CD4-positive, CD25-positive, alpha-beta regulatory T cell (primary cell): ENCODE results near the gene NACC2. TPM values are rescaled to one million over a fixed set of nuclear protein-coding genes. Genes with fewer than 3 reads are reported as not detected.

Source experiments
- ATAC-seq, 2 donors: fragments of 150-1000 bp; cut with Tn5 transposase; one replicate each; pipeline ENCODE4 v1.10.0; 2021; ENCODE audit warnings: low read depth in 2 of 2, moderate number of reproducible peaks in 2 of 2, moderate library complexity in 1 of 2
- DNase-seq, 3 donors: peaks; one replicate each; pipeline versions ENCODE4 v3.0.0 to v3.0.0-alpha.2; 2012 to 2022; ENCODE audit warnings: mixed read lengths in 1 of 3
- H3K27ac ChIP-seq: one replicate; pipeline ENCODE4 v1.7.0; 2013; ENCODE audit warnings: mild to moderate bottlenecking, low read length; ENCODE audit not compliant: insufficient read depth, poor library complexity, severe bottlenecking
- H3K27me3 ChIP-seq: one replicate; pipeline ENCODE4 v1.7.0; 2013; ENCODE audit warnings: low read length; ENCODE audit not compliant: control insufficient read depth, insufficient read depth
- H3K36me3 ChIP-seq: one replicate; pipeline ENCODE4 v1.7.0; 2013; ENCODE audit warnings: mild to moderate bottlenecking, low read length, moderate library complexity; ENCODE audit not compliant: control insufficient read depth, insufficient read depth
- H3K4me1 ChIP-seq: 2 replicates; pipeline ENCODE4 v1.7.0; 2013; ENCODE audit warnings: mild to moderate bottlenecking, low read length; ENCODE audit not compliant: insufficient read depth, control insufficient read depth, poor library complexity, severe bottlenecking
- H3K4me3 ChIP-seq: one replicate; pipeline ENCODE4 v1.7.0; 2013; ENCODE audit warnings: low read depth, mild to moderate bottlenecking, low read length, moderate library complexity
- H3K9me3 ChIP-seq, 2 experiments: 1 replicate in 1 of 2; 2 replicates in 1 of 2; pipeline ENCODE4 v1.7.0; 2013; ENCODE audit warnings: low read length in 2 of 2, mild to moderate bottlenecking in 1 of 2, moderate library complexity in 1 of 2; ENCODE audit not compliant: control insufficient read depth in 2 of 2
- H3K27ac Mint-ChIP-seq, 3 donors: one replicate each; pipeline ENCODE4 v1.8.0; 2020 to 2022; ENCODE audit warnings: mild to moderate bottlenecking in 3 of 3, mixed read lengths in 3 of 3, moderate library complexity in 2 of 3
- H3K27me3 Mint-ChIP-seq: one replicate; pipeline ENCODE4 v1.8.0; 2022; ENCODE audit warnings: mild to moderate bottlenecking, mixed read lengths
- H3K36me3 Mint-ChIP-seq: one replicate; pipeline ENCODE4 v1.8.0; 2020; ENCODE audit warnings: mixed read lengths
- H3K4me1 Mint-ChIP-seq, 4 donors: one replicate each; pipeline ENCODE4 v1.8.0; 2020 to 2022; ENCODE audit warnings: mixed read lengths in 4 of 4, mild to moderate bottlenecking in 1 of 4
- H3K4me3 Mint-ChIP-seq, 4 donors: one replicate each; pipeline ENCODE4 v1.8.0; 2020 to 2022; ENCODE audit warnings: mild to moderate bottlenecking in 4 of 4, mixed read lengths in 4 of 4, moderate library complexity in 3 of 4
- H3K9me3 Mint-ChIP-seq, 7 donors: one replicate each; pipeline ENCODE4 v1.8.0; 2020 to 2022; ENCODE audit warnings: mixed read lengths in 7 of 7, mild to moderate bottlenecking in 3 of 7, moderate library complexity in 2 of 7
- polyA plus RNA-seq, 4 donors: library from polyadenylated mRNA; unstranded; fragments of 300-500 nt; fragmentation: Illumina TruSeq; gene quantifications; one replicate each; pipeline ENCODE4 v1.2.3, GENCODE V29; 2021
- total RNA-seq: library from RNA; stranded (reverse); gene quantifications from one replicate; pipeline ENCODE4 v1.2.3, GENCODE V29; 2022

NACC2 gene
- total and polyA plus RNA-seq, 5 donors from 2014 or later: 0.76 to 4.8 (median 1.0) TPM

- Mint-ChIP-seq H3K4me1 (peaks cover 0 to 9% (median 0%) of the 10 kb centered on the region in 4 donors), H3K4me3 (peak overlapping the region in 2 of 4 donors; percentile 21 to 78), H3K27ac (no peak overlapping the region), H3K27me3 (no peaks in the 10 kb centered on the region), H3K36me3 (peaks cover 9% of the 10 kb centered on the region), H3K9me3 (peaks cover 0 to 6% (median 0%) of the 10 kb centered on the region in 7 donors)
- Histone ChIP-seq H3K27ac (no peak overlapping the region), H3K4me3 (no peak overlapping the region), H3K36me3 (no peaks in the 10 kb centered on the region), H3K4me1 (peaks cover 19% of the 10 kb centered on the region), H3K9me3 (no peaks in the 10 kb centered on the region), H3K27me3 (no peaks in the 10 kb centered on the region)
- ATAC-seq (no peak), DNase-seq (peak; percentile 64 to 73 (median 69))
Measured at GRCh38 chr9:136122425-136123383, 27.6 kb upstream of the NACC2 start.

GRCh38 chr9:136121801-136122200 is 26.7 kb upstream of the NACC2 start:
- ATAC-seq (no peak), DNase-seq (no peak)
- Mint-ChIP-seq H3K9me3 (peaks cover 0 to 6% (median 0%) of the 10 kb centered on the region in 7 donors), H3K4me1 (peaks cover 0 to 12% (median 0%) of the 10 kb centered on the region in 4 donors), H3K27ac (no peak overlapping the region), H3K4me3 (peak overlapping the region in 2 of 4 donors; percentile 78 to 87), H3K36me3 (peaks cover 7% of the 10 kb centered on the region), H3K27me3 (no peaks in the 10 kb centered on the region)
- no peaks in the 10 kb centered on the region for H3K36me3 ChIP-seq
- no peaks in the 10 kb centered on the region for H3K9me3 ChIP-seq
- no peaks in the 10 kb centered on the region for H3K27me3 ChIP-seq
- no peak overlapping the region for H3K27ac ChIP-seq
- H3K4me3 ChIP-seq: no peak overlapping the region
- peaks cover 27% of the 10 kb centered on the region for H3K4me1 ChIP-seq

GRCh38 chr9:136120438-136120844 is 25.4 kb upstream of the NACC2 start:
- DNase-seq (no peak), ATAC-seq (no peak)
- H3K4me1 ChIP-seq: peaks cover 27% of the 10 kb centered on the region
- H3K4me3 Mint-ChIP-seq: peak overlapping the region; percentile 48 to 78 (median 66)
- peaks cover 0 to 13% (median 0%) of the 10 kb centered on the region in 4 donors for H3K4me1 Mint-ChIP-seq
- H3K27me3 Mint-ChIP-seq: no peaks in the 10 kb centered on the region
- H3K9me3 ChIP-seq: no peaks in the 10 kb centered on the region
- no peak overlapping the region for H3K4me3 ChIP-seq
- H3K27ac Mint-ChIP-seq: peak overlapping the region in 2 of 3 donors; percentile 25 to 80
- peaks cover 0 to 6% (median 0%) of the 10 kb centered on the region in 7 donors for H3K9me3 Mint-ChIP-seq
- no peaks in the 10 kb centered on the region for H3K27me3 ChIP-seq
- peaks cover 7% of the 10 kb centered on the region for H3K36me3 Mint-ChIP-seq
- H3K27ac ChIP-seq: no peak overlapping the region
- no peaks in the 10 kb centered on the region for H3K36me3 ChIP-seq

GRCh38 chr9:136119883-136120393 is 24.8 kb upstream of the NACC2 start:
- DNase-seq: no peak
- H3K4me3 ChIP-seq: no peak overlapping the region
- no peak for ATAC-seq

GRCh38 chr9:136119061-136119882 is 24.2 kb upstream of the NACC2 start:
- Histone ChIP-seq H3K9me3 (no peaks in the 10 kb centered on the region), H3K27me3 (no peaks in the 10 kb centered on the region), H3K4me3 (no peak overlapping the region), H3K4me1 (peaks cover 27% of the 10 kb centered on the region), H3K36me3 (no peaks in the 10 kb centered on the region), H3K27ac (peak overlapping the region; percentile 90)
- H3K4me3 Mint-ChIP-seq: peak overlapping the region; percentile 81 to 92 (median 88)
- no peaks in the 10 kb centered on the region for H3K36me3 Mint-ChIP-seq
- H3K9me3 Mint-ChIP-seq: no peaks in the 10 kb centered on the region
- DNase-seq (peak in 1 of 3 donors; percentile 32), ATAC-seq (peak; percentile 11 to 18)
- H3K27ac Mint-ChIP-seq: peak overlapping the region; percentile 26 to 80 (median 51)
- no peaks in the 10 kb centered on the region for H3K27me3 Mint-ChIP-seq
- peaks cover 0 to 23% (median 3%) of the 10 kb centered on the region in 4 donors for H3K4me1 Mint-ChIP-seq

More at GRCh38 chr9:136119883-136120393, 24.8 kb upstream of the NACC2 start:
- no peaks in the 10 kb centered on the region for H3K27me3 ChIP-seq
- Mint-ChIP-seq H3K27ac (peak overlapping the region in 2 of 3 donors; percentile 76 to 80), H3K9me3 (peaks cover 0 to 2% (median 0%) of the 10 kb centered on the region in 7 donors), H3K4me1 (peaks cover 0 to 17% (median under 1%) of the 10 kb centered on the region in 4 donors), H3K36me3 (peaks cover 2% of the 10 kb centered on the region), H3K4me3 (peak overlapping the region; percentile 54 to 88 (median 74)), H3K27me3 (no peaks in the 10 kb centered on the region)
- no peaks in the 10 kb centered on the region for H3K9me3 ChIP-seq
- H3K4me1 ChIP-seq: peaks cover 27% of the 10 kb centered on the region
- no peaks in the 10 kb centered on the region for H3K36me3 ChIP-seq
- peak overlapping the region; percentile 90 for H3K27ac ChIP-seq

- H3K27ac ChIP-seq: peak within 1 kb of the TSS; percentile 90
- H3K36me3 ChIP-seq: no peaks in the 10 kb centered on the region
- peak within 1 kb of the TSS; percentile 60 for H3K4me3 ChIP-seq
- Mint-ChIP-seq H3K9me3 (no peaks in the 10 kb centered on the region), H3K27me3 (no peaks in the 10 kb centered on the region), H3K27ac (peak within 1 kb of the TSS; percentile 56 to 95 (median 80)), H3K4me1 (peaks cover 0 to 31% (median 6%) of the 10 kb centered on the region in 4 donors), H3K36me3 (no peaks in the 10 kb centered on the region), H3K4me3 (peak within 1 kb of the TSS; percentile 86 to 94 (median 90))
- ATAC-seq (peak; percentile 90 to 91), DNase-seq (peak; percentile 93 to 97 (median 97))
- peaks cover 33% of the 10 kb centered on the region for H3K4me1 ChIP-seq
- H3K27me3 ChIP-seq: no peaks in the 10 kb centered on the region
- H3K9me3 ChIP-seq: no peaks in the 10 kb centered on the region
Measured at GRCh38 chr9:136118320-136119060, 23.4 kb upstream of the NACC2 start, which contains the start of gene TMEM250. TSS of gene TMEM250 (minus strand) at chr9:136118875. CDS start at chr9:136116900, 1,975 bp downstream.
